Activated T-helper 1 cell treated with anti-CD3 and anti-CD28 coated beads, Interleukin-12 subunit alpha, Interleukin-12 subunit beta, Interleukin-2, Interleukin-4 antibody, amounts not matched to agents 30 ng/mL and 10 ng/mL and 1 ng/mL, durations not matched to agents 14 hours and 24 hours and 36 hours (primary cell): ENCODE results near the gene EHD4. TPM values are rescaled to one million over a fixed set of nuclear protein-coding genes. Genes with fewer than 3 reads are reported as not detected.
A peak's percentile ranks its signal among the peaks of the same experiment; 100 is the strongest.

Experiments
- DNase-seq: peaks from one replicate; pipeline ENCODE4 v3.0.0; 2021; ENCODE audit warnings: low spot score
- H3K27ac Mint-ChIP-seq: one replicate; pipeline ENCODE4 v1.8.0; 2021; ENCODE audit warnings: mild to moderate bottlenecking, mixed read lengths
- H3K27me3 Mint-ChIP-seq: one replicate; pipeline ENCODE4 v1.8.0; 2022; ENCODE audit warnings: mild to moderate bottlenecking, moderate library complexity, mixed read lengths; ENCODE audit not compliant: insufficient read depth
- H3K36me3 Mint-ChIP-seq: one replicate; pipeline ENCODE4 v1.8.0; 2021; ENCODE audit warnings: low read depth, mixed read lengths
- H3K4me1 Mint-ChIP-seq: one replicate; pipeline ENCODE4 v1.8.0; 2021; ENCODE audit warnings: low read depth, mixed read lengths
- H3K4me3 Mint-ChIP-seq: one replicate; pipeline ENCODE4 v1.8.0; 2021; ENCODE audit warnings: mild to moderate bottlenecking, moderate library complexity, mixed read lengths
- H3K9me3 Mint-ChIP-seq: one replicate; pipeline ENCODE4 v1.8.0; 2021; ENCODE audit warnings: mixed read lengths
- intact Hi-C: fragments of 100-400 bp; cut with micrococcal nuclease; formaldehyde crosslinking; loops from one replicate; pipeline ENCODE4 v1.15.1; 2024
- total RNA-seq: library from RNA; stranded (reverse); gene quantifications from 2 replicates; pipeline ENCODE4 v1.2.3, GENCODE V29; 2022

EHD4 gene
- total RNA-seq, 1 donor from 2014 or later: 30.1 TPM

DNA sequence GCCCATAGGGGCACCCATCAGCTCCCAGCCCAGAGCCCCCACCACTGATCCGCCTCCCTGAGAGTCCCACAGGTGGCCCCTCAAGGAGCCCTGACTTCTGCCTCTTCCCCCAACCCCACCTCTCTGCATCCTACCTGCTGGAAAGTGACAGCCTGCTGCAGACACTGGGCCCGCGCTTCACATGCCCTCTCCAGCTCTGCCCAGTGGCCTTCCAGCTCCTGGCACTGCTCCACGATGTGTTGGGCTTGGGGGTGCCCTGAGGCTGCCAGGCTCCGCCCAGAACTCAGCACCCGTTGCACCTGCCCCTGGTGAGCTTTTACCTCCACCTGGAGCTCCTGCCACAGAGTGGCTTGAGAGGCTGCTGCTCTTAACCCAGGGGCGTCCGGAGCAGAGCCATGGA, 98.6 kb downstream of the EHD4 start:
- H3K4me1 Mint-ChIP-seq: peaks cover 18% of the 10 kb centered on the region

DNA sequence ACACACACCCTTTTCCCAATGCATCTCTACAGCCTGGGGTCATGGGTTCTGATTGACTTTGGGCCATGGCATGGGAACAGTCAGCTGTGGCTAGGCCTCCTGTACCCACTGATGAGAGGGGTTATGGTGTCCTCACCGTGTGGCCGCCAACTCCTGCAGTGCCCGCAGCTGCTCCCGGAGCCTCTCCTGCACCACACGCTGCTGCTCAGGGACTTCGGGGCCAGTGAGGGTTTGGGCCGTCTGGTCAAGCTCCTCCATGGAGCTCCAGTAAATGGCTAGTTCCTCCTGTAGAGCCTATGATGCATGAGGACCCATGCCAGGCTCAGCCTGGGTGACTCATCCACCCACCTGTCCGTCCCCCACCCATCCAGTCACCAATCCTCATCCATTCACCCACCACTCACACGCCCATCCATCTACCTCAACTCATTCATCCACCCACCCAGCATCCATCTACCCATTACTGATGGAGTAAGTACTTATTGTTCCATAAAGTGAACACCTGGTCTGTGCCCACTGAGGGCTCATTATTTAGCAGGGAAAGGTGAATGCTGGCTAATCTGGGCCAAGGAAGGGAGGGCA, 100.1 kb downstream of the EHD4 start:
- Mint-ChIP-seq H3K9me3 (no peaks in the 10 kb centered on the region), H3K4me3 (no peak overlapping the region), H3K27me3 (peaks cover 2% of the 10 kb centered on the region), H3K27ac (no peak overlapping the region), H3K36me3 (peaks cover 5% of the 10 kb centered on the region), H3K4me1 (peaks cover 18% of the 10 kb centered on the region)
- DNase-seq: no peak
- intact Hi-C loops: no loop called here

More for the DNA sequence above, 98.6 kb downstream of the EHD4 start:
- no peak for DNase-seq
- no peaks in the 10 kb centered on the region for H3K9me3 Mint-ChIP-seq
- no peak overlapping the region for H3K27ac Mint-ChIP-seq
- intact Hi-C loops: no loop called here
- no peak overlapping the region for H3K4me3 Mint-ChIP-seq
- H3K27me3 Mint-ChIP-seq: peaks cover under 1% of the 10 kb centered on the region
- peaks cover 4% of the 10 kb centered on the region for H3K36me3 Mint-ChIP-seq

DNA sequence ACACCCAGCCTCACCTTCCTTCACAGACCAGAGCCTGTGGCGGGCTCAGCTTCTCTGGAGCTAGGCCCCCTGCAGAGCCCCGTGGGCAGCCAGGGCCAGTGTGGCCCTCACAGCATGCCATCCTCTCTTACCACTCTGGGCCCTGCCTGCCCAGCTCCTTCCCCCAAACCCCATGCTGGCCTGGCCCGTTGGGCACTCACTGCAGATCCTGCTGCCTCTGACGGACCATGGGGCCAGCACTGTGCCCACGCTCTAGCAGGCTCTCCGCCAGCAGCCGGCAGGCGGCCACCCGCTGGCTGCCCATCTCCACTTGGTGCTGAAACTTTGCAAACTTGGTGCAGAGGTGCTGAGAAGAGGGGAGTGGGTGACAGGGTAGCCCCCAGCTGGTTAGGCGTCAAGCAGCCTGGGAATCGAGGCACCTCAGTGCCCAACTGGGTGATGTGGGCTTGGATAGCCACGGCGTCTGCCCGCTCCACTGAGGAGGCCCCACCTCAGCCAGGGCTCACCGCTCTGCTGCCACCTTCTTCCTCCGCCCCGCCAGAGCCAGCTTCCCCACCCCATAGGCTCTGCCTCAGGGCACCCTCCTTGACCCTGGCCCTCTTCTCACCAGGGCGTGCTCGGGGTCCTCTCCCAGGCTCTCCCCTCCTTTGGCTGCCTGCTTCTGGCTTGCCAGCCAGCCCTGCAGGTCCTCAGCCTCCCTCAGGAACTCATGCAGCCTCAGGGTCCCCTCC, 101.0 kb downstream of the EHD4 start:
- H3K36me3 Mint-ChIP-seq: peaks cover 5% of the 10 kb centered on the region
- no peak for DNase-seq
- H3K9me3 Mint-ChIP-seq: no peaks in the 10 kb centered on the region
- H3K4me3 Mint-ChIP-seq: no peak overlapping the region
- H3K4me1 Mint-ChIP-seq: peaks cover 18% of the 10 kb centered on the region
- intact Hi-C loops: no loop called here
- H3K27me3 Mint-ChIP-seq: peaks cover 2% of the 10 kb centered on the region
- H3K27ac Mint-ChIP-seq: peak overlapping the region; percentile 83

DNA sequence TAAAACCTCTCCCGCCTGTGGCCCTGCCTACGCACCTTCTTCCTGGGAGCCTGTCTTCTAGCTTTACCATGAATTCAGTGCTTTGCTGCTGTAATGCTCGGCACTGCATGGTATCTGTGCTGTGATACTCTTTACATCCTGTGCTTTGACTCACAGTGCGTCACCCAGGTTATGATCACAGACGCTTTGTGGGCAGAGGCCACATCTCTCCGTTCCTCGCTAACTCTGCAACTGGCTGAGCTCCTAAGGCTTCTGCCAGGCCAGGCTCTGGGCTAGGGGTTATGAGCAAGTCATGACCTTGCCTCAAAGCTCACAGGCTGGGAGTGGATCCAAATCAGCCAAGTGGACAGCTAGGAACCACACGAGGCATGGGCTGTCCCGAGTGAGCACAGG, 101.7 kb downstream of the EHD4 start:
- Mint-ChIP-seq H3K9me3 (no peaks in the 10 kb centered on the region), H3K4me3 (peak overlapping the region; percentile 13), H3K27me3 (peaks cover 2% of the 10 kb centered on the region), H3K4me1 (peaks cover 18% of the 10 kb centered on the region), H3K27ac (peak overlapping the region; percentile 83), H3K36me3 (peaks cover 4% of the 10 kb centered on the region)
- intact Hi-C loops: no loop called here
- DNase-seq: peak; percentile 48

DNA sequence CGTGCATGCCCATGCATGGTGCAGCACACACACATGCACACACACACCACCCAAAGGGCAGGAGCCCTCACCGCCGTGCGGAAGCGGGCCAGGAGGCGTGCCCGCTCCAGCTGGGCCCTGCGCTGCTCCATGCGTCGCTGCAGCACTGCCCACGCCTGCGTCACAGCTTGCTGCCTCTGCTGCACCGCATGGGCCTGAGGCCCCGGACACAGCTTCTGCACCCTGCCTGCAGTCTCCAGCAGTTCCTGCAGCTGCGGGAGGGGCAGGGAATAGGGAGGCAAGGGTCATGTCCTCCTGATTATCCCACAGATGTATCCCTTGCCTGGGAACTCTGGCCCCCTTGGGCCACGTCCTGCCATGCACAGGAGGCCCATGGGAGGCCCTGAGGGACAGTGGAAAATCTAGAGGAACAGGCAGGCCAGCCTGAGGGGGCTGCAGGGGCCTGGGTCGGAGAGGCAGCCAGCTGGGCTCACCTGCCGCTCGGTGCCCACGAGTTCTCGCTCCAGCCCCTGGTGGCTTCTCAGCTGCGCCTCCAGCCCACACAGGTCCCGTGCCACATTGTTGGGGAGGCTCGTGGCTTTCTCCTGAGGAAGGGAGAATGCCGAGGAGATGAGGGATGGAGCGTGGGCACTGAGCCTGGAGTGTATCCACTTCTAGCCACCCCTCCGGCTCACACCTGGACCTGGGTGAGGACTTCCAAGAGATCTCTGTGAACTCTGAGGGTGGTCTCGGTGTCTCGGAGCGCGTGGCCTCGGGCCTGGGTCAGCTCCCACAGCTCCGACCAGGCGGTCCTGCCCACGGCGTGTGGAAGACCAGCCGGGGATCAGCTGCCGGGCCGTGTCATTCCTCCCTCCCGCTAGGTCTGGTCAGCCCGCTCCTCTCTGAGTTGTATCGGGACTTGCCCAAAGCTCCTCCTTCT, 102.3 kb downstream of the EHD4 start:
- Mint-ChIP-seq H3K36me3 (peaks cover 4% of the 10 kb centered on the region), H3K27me3 (peaks cover 2% of the 10 kb centered on the region), H3K4me3 (peak overlapping the region; percentile 13), H3K4me1 (peaks cover 18% of the 10 kb centered on the region), H3K27ac (peak overlapping the region; percentile 83), H3K9me3 (no peaks in the 10 kb centered on the region)
- intact Hi-C loops: no loop called here
- no peak for DNase-seq

DNA sequence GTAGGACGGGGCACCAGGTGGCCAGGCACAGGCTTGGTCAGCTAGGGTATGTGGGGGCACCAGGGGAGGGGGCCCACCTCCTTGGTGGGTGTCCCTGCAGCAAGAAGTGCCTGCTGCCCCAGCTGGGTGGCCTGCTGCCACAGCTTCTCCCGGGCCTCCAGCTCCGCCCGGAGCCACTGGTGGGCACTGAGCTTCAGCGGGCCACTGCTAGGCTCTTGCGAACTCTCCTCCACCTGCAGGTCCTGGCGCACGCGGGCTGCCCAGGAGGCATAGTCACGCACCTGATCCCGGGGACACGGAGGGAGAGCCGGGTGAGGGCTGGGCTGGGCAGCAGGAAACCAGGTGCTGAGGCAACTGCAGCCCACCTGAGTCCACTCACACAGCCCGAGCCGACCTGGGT, 104.0 kb downstream of the EHD4 start:
- Mint-ChIP-seq H3K27ac (no peak overlapping the region), H3K4me3 (no peak overlapping the region), H3K36me3 (peaks cover 4% of the 10 kb centered on the region), H3K4me1 (peaks cover 18% of the 10 kb centered on the region), H3K27me3 (peaks cover 2% of the 10 kb centered on the region), H3K9me3 (no peaks in the 10 kb centered on the region)
- intact Hi-C loops: no loop called here
- no peak for DNase-seq

DNA sequence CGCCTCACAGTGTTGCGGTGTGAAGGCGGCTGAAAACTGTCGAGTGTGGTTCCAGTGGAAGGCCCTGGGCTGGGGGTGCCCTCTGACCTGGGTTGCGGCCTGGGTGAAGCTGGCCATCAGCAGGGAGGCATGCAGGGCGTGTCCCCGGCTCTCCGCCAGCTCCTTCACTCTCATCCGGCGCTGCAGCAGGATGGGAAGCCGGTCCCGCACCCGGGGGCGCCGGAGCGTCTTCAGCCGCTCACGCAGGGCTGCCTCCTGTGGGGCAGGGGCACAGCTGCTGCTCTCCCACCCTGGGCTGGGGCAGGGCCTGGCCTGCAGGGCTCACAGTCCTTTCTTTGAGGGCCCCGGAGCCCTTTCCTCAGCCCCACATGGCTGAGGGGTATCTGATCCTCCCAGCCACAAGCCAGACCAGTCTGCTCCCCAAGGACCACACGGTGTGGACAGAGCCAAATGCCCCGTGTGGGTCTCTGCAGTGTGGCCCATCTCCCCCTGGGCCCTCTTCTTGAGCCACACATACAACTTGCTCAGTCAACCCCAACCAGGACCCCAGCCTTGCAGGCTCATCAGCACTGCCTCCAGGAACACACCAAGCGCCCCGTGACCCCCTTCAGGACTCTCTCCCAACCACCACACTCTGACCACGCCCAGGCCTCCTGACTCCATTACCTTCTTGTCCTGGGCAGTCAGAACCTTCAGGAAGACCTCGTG, 105.3 kb downstream of the EHD4 start:
- intact Hi-C loops: no loop called here
- no peak overlapping the region for H3K4me3 Mint-ChIP-seq
- no peaks in the 10 kb centered on the region for H3K9me3 Mint-ChIP-seq
- no peak for DNase-seq
- peaks cover 4% of the 10 kb centered on the region for H3K36me3 Mint-ChIP-seq
- H3K27ac Mint-ChIP-seq: no peak overlapping the region
- H3K27me3 Mint-ChIP-seq: peaks cover 2% of the 10 kb centered on the region
- peaks cover 10% of the 10 kb centered on the region for H3K4me1 Mint-ChIP-seq

DNA sequence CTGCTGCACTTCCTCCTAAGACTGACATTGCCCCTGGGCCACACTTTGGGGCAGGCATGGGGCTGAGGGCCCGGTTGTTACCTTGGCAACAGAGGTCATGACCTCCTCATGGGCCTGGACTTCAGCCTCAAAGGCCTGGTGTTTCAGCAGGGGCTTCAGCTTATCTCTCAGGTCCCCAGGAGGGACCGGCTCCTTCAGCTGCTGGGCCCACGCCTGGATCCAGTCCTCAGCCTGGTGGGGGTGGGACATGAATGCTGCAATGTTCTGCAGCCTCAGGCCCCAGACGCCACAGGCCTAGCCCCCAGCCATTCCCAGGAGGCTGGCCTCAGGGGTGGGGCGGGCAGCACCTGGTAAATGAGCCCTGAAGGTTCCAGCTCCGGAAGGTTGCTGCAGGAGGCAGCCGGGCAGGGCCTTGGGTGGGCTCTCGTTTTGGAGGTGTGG, 106.1 kb downstream of the EHD4 start:
- intact Hi-C loops: no loop called here
- peaks cover 10% of the 10 kb centered on the region for H3K4me1 Mint-ChIP-seq

DNA sequence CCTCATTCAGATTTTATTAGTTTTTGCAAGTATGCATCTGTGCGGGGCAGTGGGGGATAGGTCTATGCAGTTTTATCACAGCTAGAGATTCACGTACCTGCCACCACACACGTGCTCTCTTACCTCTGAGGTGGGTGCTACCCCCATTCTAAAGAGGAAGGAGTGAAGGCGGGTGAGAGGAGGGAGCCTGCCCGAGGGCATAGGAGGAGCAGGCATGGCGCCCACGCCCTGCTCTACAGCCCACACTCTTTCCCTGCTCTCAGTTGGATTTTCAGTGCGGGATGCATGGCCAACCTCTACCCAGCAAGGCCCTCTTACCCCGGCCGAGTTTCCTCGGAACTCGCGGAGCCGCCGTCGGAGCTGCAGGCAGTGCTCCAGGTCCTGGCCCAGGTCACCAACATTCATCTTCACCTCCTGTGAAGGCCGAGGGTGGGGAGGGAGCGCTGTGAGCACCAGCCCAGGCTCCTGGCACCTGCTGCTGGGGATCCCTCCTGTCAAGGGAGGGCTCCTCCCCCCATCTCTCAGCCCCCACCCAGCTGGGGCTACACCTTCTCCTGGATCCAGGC, 106.8 kb downstream of the EHD4 start:
- Mint-ChIP-seq H3K27me3 (peaks cover 2% of the 10 kb centered on the region), H3K4me1 (peaks cover 3% of the 10 kb centered on the region), H3K4me3 (no peak overlapping the region), H3K9me3 (no peaks in the 10 kb centered on the region), H3K27ac (no peak overlapping the region), H3K36me3 (peaks cover 3% of the 10 kb centered on the region)
- intact Hi-C loops: no loop called here
- DNase-seq: no peak

More for the DNA sequence above, 106.1 kb downstream of the EHD4 start:
- no peak for DNase-seq
- H3K27me3 Mint-ChIP-seq: peaks cover 2% of the 10 kb centered on the region
- no peak overlapping the region for H3K27ac Mint-ChIP-seq
- H3K36me3 Mint-ChIP-seq: peaks cover 4% of the 10 kb centered on the region
- H3K4me3 Mint-ChIP-seq: no peak overlapping the region
- no peaks in the 10 kb centered on the region for H3K9me3 Mint-ChIP-seq

DNA sequence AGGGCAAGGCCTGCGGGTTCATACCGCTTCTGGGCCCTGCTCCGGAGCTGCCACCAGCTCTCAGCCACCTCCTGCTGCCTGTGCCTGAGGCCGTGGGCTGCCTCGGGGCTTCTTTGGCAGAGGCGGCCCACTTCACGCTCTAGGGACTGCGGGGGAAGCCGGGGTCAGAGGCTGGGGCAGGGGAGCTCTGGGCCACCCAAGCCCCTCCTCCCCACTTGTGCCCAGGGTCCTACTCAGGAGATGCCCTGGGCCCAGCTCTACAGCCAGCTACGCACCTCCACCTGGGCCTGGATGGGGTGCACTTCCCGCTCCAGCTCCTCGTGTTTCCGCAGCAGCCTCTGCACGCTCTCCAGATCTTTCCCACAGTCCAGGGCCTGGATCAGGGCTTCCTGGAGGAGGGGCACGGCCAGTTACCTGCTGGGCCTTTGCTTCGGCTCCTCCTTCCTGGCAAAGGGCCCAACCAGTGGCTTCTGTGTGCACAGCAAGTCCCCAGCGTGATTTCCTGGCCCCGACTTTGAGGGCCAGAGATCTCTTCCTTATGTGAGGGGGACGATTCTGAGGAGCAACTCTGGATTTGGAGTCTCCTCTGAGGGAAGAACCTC, 109.7 kb downstream of the EHD4 start:
- peaks cover 5% of the 10 kb centered on the region for H3K4me1 Mint-ChIP-seq
- no peak overlapping the region for H3K27ac Mint-ChIP-seq
- H3K9me3 Mint-ChIP-seq: no peaks in the 10 kb centered on the region
- H3K27me3 Mint-ChIP-seq: no peaks in the 10 kb centered on the region
- H3K36me3 Mint-ChIP-seq: no peaks in the 10 kb centered on the region
- intact Hi-C loops: no loop called here
- DNase-seq: no peak
- no peak overlapping the region for H3K4me3 Mint-ChIP-seq

DNA sequence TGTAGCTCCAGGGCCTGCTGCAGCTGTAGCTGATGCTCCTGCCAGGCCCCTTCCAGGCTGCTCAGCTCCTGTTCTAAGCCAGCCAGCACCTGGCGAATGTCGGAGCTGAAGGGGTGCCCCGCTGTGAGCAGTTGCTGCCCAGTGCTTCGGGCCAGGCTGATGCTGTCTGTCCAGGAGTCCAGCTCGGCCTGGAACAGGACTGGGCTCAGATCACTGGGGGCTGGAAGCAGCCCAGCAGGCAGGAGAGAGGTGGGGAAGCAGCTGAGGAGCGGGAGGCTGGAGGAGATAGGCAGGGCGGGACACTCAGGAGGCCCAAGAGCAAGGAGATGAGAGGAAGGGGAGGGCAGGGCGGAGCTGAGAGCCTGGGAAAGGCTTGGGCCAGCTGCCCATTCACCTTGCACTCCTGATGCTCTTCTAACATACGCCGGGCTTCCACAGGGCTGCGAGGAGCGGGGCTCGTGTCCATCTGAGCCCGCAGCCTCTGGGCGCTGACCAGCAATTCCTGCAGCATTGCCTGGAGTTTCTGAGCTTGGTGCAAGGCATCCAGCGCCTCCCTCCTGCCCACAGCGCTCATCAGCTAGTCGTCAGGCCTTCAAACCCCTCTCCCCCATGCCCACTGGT, 110.5 kb downstream of the EHD4 start:
- DNase-seq: no peak
- H3K4me3 Mint-ChIP-seq: no peak overlapping the region
- peaks cover 5% of the 10 kb centered on the region for H3K4me1 Mint-ChIP-seq
- H3K36me3 Mint-ChIP-seq: no peaks in the 10 kb centered on the region
- intact Hi-C loops: no loop called here
- no peaks in the 10 kb centered on the region for H3K27me3 Mint-ChIP-seq
- H3K27ac Mint-ChIP-seq: no peak overlapping the region
- H3K9me3 Mint-ChIP-seq: no peaks in the 10 kb centered on the region
